NCI-H2196 (cell line): ENCODE measurements around the gene IREB2.
"Not testable (repeated sequence)": the region's sequence is repeated elsewhere in the genome, so short reads cannot be mapped to it uniquely, and the experiment has no call there.

Source experiments
- DNase-seq: peaks from one replicate; lab custom pipeline; 2025; ENCODE audit not compliant: unreplicated experiment; lab: John Stamatoyannopoulos, UW

IREB2 gene

DNA sequence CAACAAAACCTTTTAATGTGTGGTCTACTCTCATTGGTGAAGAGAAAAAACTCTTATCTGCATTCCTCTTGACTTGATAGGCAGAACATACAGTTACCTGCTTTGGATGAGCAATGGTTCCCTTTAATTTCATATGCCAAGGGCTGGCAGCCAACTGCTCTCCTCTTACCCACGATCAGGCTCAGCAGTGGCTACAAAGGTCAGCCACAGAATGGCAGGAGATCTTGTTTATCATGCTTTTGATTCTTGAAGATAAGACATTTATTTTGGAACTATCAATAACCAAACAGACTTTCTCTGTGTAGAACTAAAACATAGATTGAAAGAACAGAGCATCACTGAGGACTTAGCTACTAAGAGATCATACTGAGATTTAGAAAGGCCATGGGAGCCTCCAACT is 6.1 kb upstream of the IREB2 start:
- DNase-seq = no peak

DNA sequence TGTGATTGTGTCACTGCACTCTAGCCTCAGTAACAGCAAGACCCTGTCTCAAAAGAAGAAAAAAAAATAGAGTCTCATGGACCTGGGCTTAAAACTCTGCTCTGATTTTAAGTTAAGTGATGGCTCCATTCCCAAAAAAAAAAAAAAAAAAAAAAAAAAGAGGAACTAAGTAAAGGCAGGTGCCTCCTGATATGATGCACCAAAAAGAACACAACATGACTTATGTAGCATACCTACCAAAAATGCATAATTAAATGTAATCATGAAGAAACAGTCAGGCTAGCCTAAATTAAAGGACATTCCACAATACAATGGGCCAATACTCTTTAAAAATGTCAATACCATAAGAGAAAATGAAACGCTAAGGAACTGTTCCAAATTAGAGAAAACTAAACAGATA is 5.4 kb upstream of the IREB2 start:
- no peak for DNase-seq

DNA sequence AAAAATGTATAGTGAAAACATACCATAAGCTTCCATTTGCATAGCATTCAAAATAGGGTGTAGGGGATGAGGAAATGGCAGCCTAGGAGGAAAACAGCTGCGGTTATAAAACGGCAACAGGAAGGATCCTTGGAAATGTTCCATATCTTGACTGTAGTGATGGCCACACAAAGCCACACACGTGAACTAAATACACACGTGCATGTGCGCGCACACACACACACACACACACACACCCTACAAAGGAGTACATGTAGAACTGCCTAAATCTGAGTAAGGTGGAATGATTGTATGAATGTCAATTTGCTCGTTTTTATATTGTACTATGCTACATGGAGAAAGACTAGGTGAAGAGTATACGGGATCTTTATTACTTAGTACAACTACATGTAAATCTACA is 3.9 kb upstream of the IREB2 start:
- no peak for DNase-seq

DNA sequence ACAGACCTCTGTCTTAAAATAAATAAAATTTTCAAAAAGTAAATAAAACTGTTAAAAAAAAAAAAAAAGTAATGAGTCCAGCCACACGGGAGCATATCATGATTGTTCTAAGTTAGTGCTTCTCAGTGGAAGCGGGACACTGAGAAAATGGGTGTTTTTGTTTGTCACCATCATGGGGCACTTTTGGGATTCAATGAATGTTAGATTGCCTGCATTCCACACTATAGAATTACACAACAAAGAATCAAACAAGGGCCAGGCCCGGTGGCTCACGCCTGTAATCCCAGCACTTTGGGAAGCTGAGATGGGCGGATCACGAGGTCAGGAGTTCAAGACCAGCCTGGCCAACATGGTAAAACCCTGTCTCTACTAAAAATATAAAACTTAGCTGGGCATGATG is 3.3 kb upstream of the IREB2 start:
- DNase-seq = not testable (repeated sequence)

DNA sequence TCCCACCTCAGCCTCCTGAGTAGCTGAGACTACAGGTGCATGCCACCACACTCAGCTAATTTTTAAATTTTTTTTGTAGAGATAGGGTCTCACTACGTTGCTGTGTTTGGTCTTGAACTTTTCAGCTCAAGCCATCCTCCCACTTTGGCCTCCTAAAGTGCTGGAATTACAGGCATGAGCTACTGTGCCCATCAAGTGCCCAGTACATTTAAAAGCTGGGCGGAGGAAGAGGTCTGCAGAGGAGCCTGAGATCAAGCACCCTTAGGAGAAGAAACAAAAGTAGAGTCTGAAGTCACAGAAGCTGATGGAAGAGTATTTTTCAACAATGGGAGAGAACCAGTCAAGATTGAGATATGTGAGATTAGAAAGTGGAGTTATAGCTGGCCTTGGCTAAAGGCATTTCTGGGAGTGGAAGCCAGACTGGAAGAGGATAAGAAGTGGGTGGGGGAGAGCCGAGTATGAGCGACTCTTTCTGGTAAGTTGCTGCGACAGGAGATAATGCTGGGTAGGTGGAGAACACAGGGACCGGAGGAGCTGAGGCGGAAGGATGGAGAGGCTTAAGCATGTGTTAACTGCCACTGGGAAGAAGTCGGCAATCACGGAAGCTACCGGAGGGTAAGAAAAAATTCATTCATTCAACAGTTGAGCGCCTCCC is 782 bp upstream of the IREB2 start:
- no peak for DNase-seq

DNA sequence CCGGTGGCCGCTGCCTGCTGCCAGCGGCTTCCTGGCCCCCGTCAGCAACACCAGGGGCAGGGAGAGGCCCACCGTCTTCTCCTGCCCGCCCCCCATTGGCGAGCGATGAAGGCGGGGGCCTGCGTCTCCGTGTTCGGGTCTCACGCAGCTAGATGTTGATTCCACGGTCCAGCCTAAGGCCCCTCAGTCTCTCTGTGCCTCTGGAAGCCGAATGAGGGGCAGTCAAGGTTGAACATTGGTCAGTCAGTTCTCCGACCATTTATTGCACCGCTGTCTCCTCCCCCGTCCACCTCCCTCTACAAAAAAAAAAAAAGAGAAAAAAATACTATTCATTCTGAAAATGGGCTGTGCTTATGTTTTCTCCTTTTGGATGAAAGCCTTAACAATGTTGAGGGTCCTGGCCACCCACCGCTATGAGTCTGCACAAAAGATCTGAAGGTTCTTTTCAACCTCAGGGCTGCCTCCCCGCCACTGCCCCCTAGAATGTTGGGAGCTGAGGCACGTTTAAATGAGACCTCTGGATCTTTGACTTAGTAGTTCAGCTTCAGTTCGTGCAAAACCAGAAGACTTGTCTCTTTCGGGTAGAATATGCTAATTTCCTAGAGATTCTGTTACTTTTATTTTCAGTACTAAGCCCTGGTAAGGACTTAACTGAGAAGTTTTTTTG is 736 bp downstream of the IREB2 start:
- no peak for DNase-seq

DNA sequence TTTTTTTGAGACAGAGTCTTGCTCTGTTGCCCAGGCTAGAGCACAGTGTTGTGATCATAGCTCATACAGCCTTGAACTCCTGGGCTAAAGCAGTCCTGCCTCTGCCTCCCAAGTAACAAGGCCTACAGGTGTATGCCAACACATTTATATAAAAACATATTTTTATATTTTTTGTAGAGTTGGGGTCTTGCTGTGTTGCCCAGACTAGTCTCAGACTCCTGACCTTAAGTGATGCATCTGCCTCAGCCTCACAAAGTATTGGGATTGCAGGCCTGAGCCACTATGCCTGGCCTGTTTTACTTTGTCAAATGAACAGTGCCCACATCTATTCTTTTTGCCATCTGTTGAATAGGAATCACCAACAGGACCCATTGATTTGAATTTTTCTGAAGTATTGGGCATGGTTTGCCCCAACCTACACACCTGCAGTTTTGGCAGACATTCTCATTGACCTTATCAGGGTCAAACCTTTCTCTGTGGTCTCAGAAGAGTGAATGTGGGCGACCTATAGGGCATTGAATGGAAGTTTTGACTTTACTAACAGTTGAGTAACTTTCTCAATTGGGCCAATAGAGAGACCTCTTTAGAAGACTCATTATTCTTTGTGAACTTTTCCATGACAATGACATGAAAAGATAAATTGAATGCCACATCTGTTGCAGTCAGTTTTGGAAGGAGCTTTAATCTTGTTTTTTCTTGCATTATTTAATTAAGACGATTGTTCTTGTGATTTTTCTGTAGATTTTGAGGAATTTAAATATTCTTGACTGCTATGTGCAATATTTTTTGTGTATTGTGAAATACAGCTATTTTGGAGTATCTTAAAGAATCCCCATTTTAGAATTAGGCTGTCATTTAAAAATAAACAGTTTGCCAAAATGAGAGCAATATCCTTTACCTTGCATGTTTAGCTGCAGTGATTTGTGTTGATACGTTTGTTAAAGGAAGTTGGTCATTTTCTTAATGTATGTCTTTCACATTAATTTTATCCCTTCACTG is 2.7 kb downstream of the IREB2 start:
- no peak for DNase-seq

DNA sequence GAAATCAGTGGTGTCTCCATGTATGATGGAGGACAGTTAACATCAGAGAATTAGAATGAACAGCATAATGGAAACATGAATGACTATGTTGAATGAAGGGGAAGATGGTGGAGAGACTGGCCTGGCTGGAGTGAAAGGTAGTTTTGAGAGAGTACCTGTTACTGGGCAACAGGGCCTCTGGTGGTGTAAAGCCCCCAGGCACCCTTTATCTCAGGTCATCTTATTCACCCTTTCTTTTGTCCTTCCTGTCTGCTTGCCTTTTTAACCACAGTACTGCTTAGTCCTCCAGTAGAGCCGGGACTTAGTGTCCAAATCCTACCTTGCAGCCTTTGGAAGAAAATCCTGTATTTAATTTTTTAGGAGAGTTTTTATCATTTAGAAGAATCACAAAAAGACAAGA is 6.2 kb downstream of the IREB2 start:
- DNase-seq = no peak

DNA sequence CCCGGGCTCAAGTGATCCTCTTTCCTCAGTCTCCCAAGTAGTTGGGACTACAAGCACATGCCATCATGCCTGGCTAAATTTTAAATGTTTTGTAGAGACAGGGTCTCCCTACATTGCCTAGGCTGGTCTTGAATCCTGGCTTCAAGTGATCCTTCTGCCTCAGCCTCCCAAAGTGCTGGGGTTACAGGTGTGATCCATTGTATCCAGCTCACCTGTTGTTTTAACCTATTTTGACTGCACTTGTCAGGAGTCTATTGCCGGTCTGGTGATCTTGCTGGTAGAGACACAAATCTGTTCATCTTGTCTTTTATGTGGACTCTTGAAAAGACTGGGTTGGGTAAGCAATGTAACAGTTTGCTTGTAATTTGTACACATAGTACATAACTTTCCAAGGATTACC is 7.9 kb downstream of the IREB2 start:
- DNase-seq = no peak

DNA sequence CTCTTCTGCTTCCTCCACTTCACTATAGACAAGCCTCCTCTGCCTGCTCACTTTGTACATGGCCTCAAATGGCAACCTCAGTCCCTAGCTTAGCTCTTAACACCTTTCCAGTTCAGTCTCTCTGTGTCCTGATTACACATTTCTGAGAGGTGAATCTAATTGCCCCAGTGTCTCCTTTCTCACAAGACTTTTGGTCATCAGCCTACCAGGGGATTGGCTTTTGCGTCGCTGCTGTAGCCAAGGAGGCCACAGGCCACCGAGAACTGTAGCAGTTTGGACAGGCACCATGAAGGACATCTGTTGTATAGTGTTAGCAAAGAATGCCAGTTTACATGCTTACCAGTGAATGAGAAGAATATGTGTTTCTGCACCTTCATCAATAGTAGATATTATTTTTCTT is 8.5 kb downstream of the IREB2 start:
- no peak for DNase-seq

DNA sequence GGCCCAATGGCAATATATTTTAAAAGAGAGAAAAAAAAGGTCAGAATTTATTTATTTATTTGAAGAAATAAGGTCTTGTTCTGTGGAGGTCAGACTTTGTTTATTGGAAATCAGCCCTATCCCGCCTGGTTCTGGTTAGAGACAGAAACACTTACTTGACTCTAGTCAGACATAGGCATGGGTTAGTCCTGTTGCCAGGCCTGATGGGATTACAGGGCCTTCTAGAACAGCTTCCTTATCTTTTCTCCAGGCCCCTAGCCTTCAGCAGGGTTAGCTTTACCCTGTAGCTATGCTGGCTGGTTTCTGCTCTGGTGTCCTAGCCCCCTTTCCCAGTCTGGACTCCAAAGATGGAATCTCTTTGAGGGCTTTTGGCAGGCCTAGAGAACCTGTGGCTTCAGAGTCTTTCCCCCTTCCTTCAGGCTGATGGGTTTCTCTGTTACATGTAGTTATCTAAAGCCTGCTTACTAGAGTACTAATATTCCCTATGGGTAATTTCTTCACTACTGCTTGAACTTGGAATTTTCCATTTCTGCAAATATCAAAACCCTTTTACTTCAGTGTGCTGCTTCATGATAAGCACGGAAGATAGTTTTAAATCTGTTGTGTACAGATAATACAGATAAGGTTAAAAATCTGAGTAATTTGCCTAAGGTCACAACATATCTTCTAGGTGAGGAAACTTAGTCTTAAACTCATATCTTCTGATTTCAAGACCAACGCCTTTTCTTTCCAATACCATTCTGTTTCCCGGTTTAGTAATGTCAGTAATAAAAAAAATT is 10.6 kb downstream of the IREB2 start:
- no peak for DNase-seq

DNA sequence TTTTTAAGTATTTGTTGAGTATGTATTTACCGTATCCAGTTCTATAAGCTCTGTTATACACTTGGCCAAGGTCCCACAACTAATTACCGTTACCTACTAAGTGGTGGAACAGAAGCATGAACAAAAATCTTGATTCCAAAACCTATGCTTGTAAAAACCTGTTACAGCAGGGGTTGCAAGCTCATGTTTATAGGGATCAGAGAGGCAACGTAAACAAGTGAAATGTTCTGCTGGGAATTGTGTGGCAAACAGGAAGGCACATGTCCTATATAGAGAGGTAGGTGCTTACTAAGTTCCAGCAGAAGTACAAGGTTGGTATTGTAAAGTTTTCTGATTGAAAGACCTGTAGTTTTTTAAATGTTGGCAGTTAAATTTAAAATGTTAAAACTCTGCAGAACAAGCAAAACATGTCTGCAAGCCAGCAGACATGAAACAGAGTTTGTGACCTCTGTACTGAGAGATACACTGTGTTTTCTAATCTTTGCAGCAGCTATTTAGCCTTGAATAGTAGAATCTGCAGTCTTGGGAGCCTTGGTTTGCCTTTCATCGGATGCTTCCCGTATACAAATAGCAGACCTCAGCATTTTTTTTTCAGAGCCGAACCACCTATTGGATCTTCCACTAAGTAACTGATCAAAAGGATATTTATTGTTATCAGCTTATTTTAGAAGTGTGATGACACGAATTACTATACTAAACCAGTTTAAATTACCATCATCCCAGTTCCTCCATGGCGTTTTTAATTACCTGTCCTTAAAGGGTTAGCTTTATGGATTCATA is 11.4 kb downstream of the IREB2 start:
- no peak for DNase-seq

DNA sequence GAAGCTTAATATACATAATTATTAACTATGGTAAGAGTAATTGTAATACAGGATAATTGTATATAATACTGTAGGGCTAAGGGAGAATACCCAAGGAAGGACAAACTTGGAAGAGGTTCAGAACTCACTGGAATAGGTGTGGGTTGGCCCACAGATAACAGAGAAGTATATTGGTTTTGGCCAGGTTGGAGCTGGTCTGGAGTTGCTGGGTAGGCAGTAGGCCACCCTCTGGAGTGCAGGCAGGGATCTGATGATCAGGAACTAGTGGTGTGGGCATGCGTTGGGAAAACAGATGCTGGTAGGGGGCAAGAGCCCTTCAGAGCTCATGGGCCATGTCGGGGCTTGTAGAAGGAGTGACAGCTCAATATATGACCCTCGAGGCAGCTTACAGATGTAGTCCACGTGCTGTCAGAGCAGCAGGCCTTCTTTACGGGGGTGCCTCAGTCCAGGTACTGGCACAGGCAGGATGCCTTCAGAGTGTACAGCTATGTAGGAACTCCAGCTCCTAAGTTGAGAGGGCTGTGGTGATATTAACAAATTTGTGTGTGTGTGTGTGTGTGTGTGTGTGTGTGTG is 12.4 kb downstream of the IREB2 start:
- DNase-seq = no peak

DNA sequence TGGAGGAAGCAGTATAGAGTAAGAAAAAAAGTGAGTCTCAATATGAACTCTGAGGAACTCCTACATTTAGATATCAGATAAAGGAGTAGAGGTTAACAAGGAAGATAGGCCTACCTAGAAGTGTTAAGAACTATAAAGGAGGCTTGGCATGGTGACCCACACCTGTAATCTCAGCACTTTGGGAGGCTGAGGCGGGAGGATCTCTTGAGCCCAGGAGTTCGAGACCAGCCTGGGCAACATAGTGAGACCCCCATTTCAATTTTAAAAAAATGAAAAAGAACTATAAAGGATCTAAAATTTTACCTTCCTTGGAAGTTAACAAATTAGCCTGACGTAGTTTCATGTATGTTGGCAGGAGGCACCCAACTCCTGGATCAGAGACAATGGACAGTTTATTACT is 14.5 kb downstream of the IREB2 start:
- DNase-seq = no peak

DNA sequence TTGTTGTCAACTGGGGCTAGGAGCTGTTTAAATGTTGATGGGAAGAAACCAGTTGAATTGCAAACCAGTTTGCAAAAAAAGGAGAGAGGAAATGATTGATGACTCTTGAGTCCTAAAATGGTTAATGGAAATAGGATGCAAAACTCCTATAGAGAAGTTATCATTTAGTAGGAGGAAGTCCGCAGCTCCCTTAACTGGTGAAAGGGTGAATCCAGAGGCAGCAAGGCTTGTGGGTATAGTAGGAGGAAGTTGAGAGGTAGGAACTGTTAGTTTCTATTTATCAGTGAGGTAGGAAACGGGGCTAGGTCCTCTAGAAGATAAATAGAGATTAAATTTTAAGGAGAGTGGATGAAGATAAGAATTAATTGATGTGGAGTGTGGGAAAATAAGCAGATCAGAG is 15.4 kb downstream of the IREB2 start:
- DNase-seq = no peak

DNA sequence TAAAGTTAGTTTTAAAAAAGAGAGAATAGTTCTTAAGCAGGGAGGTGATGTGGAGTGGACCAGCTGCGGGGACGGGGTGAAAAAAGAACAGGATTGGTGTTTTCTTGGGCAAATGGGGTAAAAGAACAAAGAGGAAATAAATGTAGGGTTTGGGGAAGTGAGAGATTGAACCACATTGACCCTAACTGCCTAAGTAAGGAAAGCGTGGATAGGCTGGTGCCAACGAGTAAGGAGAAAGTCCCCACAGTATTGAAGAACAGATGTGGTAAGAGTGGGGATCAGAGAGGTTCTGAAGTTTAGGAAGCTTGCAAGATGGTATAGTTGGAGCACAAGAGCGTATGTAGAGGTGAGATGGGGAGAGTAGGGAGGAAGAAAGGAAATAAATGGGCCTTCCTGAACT is 17.0 kb downstream of the IREB2 start:
- no peak for DNase-seq

DNA sequence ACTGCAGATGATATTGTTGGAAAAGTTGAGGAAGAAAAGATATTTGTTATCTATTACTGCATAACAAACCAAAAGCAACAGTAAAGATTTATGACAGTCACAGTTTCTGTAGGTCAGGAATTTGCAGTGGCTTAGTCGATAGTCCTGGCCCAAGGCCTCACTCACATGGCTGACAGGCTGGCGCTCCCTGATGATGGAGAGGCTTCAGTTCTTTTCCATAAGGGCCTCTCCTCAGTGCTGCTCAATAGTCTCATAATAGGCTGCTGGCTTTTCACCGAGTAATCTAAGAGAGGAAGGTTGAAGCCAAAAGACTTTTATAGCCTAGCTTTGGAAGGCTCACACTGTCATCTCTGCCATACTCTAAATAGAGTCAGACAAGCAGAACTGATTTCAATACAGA is 17.7 kb downstream of the IREB2 start:
- peak; percentile 41 for DNase-seq

DNA sequence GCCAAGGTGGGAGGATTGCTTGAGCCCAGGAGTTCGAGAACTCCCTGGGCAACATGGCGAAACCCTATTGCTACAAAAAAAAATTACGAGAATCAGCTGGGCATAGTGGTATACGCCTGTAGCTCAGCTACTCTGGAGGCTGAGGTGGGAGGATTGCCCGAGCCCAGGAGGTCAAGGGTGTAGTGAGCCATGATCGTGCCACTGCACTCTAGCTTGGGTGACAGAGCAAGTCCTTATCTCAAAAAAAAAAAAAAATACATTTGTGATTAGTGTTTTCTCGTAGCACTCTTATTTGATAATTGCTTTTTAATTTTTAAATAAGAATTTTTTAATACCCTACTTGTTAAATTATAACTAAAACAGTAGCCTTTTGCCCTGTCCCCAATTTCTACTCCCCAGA is 18.4 kb downstream of the IREB2 start:
- no peak for DNase-seq

DNA sequence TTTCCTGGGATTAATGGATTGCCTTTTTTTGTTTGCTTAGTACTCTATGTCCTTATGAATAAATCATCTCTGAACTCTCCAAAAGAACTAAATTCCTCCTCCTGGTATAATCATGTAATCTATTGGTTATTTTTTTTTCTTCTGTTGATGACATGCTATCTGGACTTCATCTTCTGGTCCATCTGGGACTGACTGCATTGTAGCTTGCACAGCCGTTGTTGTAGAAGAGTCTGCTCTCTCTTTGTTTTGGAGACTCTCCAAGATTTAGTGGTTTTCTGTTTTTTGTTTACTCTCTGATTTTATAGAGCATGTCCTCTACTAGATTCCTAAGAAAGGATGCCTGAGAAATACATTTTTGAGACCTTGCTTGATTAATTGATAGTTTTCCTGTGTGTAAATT is 19.1 kb downstream of the IREB2 start:
- peak; percentile 41 for DNase-seq

DNA sequence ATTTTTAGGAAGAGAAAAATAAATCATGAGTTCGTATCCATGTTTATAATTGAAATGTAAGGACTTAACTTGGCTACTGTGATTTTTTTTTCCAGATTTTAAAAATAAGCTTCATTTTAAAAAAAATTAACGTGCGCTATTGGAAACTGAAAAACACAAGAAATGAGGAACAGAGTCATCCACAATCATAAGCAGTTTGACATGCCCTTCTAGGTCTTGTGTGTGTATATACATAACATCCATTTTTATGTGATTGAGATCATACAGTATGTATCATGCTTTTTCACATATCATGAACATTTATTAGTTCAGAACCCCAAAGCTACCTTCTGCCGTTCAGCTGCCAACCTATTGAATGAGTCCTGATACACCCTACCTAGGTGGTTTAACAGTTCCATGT is 22.7 kb downstream of the IREB2 start:
- DNase-seq = no peak
